Smooth muscle cell (in vitro differentiated cells): ENCODE data around the gene IRX2. TPM values are rescaled to one million over a fixed set of nuclear protein-coding genes. Genes with fewer than 3 reads are reported as not detected.

Experiments
- DNase-seq: peaks from one replicate; lab custom pipeline; 2025; ENCODE audit not compliant: unreplicated experiment; lab: John Stamatoyannopoulos, UW
- H2AFZ ChIP-seq: fragments of 200-600 bp; sonication (generic); 2 replicates; pipeline ENCODE4 v1.6.0; 2016; ENCODE audit warnings: antibody characterized with exemption, low read depth, mild to moderate bottlenecking
- H3F3A ChIP-seq: fragments of 200-600 bp; sonication (generic); 2 replicates; pipeline ENCODE4 v1.6.0; 2017; ENCODE audit warnings: antibody characterized with exemption, low read depth
- H3K27ac ChIP-seq: fragments of 200-600 bp; sonication (generic); 2 replicates; pipeline ENCODE4 v1.5.1; 2016; ENCODE audit warnings: low read depth, mild to moderate bottlenecking
- H3K27me3 ChIP-seq: fragments of 200-600 bp; sonication (generic); 2 replicates; pipeline ENCODE4 v1.6.1; 2016; ENCODE audit warnings: low read depth, mild to moderate bottlenecking
- H3K36me3 ChIP-seq: fragments of 200-600 bp; sonication (generic); 2 replicates; pipeline ENCODE4 v1.5.1; 2016; ENCODE audit warnings: low read depth
- H3K4me1 ChIP-seq: fragments of 200-600 bp; sonication (generic); 2 replicates; pipeline ENCODE4 v1.5.1; 2016; ENCODE audit warnings: low read depth
- H3K4me2 ChIP-seq: fragments of 200-600 bp; sonication (generic); 2 replicates; pipeline ENCODE4 v1.6.0; 2016; ENCODE audit warnings: mild to moderate bottlenecking
- H3K4me3 ChIP-seq: fragments of 200-600 bp; sonication (generic); 2 replicates; pipeline ENCODE4 v1.5.1; 2016; ENCODE audit warnings: mild to moderate bottlenecking
- H3K79me2 ChIP-seq: fragments of 200-600 bp; sonication (generic); 2 replicates; pipeline ENCODE4 v1.6.0; 2016; ENCODE audit warnings: low read depth, mild to moderate bottlenecking
- H3K9ac ChIP-seq: fragments of 200-600 bp; sonication (generic); 2 replicates; pipeline ENCODE4 v1.6.0; 2016; ENCODE audit warnings: low read depth
- H3K9me3 ChIP-seq: fragments of 200-600 bp; sonication (generic); replicated peaks from 2 replicates; pipeline ENCODE4 v1.5.1; 2016; ENCODE audit warnings: low read depth
- H4K20me1 ChIP-seq: fragments of 200-600 bp; sonication (generic); 2 replicates; pipeline ENCODE4 v1.6.0; 2016; ENCODE audit warnings: low read depth
- WGBS: methylation state at CpG from one replicate; pipeline ENCODE4 v1.1.7; 2016; ENCODE audit warnings: low lambda C conversion rate; 5-methylcytosine and 5-hydroxymethylcytosine counted together
- polyA plus RNA-seq: library from polyadenylated mRNA; unstranded; fragments of >200 nt; fragmentation: Nextera tagmentation; extraction: Ambion mirVana; gene quantifications from 2 replicates; pipeline ENCODE4 v1.2.1, GENCODE V29; 2016
- total RNA-seq: library from RNA; depleted of rRNA; stranded (reverse); fragments of >200 nt; gene quantifications from 2 replicates; pipeline ENCODE4 v1.2.3, GENCODE V29; 2014
- TF ChIP-seq, protein P1 (sequence below): fragments of 200-600 bp; sonication (generic); IDR thresholded peaks from 2 replicates; pipeline ENCODE4 v1.5.1; 2017; ENCODE audit warnings: borderline replicate concordance, mild to moderate bottlenecking, antibody characterized with exemption; ENCODE audit not compliant: insufficient read depth, poor library complexity, severe bottlenecking

The IRX2 gene
- total and polyA plus RNA-seq, 2 experiments from 2014 or later, result 0.67 to 1.1 TPM

DNA sequence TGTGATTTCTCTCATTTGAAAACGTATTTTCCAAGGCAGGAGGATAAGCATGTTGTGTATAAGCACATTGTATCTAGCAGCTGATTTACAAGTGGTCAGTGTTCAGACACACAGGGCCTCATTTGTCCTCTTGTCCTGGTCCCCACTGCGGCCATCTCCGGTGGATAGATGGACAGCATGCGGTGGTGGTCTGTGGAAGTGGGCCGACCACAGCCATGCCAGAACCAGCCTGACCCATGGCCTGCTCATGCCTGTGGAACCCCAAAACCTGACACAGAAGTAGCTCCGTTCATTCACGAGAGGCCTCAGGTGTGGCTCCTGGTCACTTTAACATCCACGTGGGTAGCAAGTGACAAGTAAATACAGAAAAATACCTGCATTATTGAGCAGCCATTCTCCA, 14.6 kb downstream of the IRX2 start:
- TF ChIP-seq, protein P1, sequence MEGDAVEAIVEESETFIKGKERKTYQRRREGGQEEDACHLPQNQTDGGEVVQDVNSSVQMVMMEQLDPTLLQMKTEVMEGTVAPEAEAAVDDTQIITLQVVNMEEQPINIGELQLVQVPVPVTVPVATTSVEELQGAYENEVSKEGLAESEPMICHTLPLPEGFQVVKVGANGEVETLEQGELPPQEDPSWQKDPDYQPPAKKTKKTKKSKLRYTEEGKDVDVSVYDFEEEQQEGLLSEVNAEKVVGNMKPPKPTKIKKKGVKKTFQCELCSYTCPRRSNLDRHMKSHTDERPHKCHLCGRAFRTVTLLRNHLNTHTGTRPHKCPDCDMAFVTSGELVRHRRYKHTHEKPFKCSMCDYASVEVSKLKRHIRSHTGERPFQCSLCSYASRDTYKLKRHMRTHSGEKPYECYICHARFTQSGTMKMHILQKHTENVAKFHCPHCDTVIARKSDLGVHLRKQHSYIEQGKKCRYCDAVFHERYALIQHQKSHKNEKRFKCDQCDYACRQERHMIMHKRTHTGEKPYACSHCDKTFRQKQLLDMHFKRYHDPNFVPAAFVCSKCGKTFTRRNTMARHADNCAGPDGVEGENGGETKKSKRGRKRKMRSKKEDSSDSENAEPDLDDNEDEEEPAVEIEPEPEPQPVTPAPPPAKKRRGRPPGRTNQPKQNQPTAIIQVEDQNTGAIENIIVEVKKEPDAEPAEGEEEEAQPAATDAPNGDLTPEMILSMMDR, result no peak
- no peak overlapping the region for H3K4me3 ChIP-seq

DNA sequence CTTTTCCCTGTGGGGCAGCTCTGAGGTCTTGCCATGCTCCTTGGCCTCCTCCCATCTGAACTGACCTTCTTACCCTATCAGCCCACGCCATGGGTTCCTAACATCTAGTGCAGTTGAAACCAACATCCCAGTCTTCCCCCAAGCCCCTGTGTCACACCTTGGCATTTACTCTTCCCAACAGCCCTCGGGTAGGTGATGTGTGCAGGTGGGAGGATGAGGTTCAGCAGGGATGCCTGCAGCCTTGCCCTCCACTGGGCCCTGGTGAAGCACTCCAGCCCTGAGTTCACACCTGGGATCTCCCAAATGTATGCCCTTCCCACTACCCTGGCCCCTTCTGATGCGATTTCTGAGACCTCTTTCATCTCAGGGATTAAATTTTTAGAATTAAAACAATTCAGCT, 15.5 kb downstream of the IRX2 start:
- no peaks in the 10 kb centered on the region for H4K20me1 ChIP-seq
- H3K36me3 ChIP-seq, result no peaks in the 10 kb centered on the region
- no peak overlapping the region for H3K4me2 ChIP-seq
- 71% methylated on average over 3 of the region's 3 CpGs for WGBS
- H3K4me3 ChIP-seq, result no peak overlapping the region
- H3K9me3 ChIP-seq, result no peaks in the 10 kb centered on the region
- H3F3A ChIP-seq, result no peaks in the 10 kb centered on the region
- H3K9ac ChIP-seq, result no peak overlapping the region
- TF ChIP-seq, protein P1, result no peak
- peaks cover 93% of the 10 kb centered on the region for H3K27me3 ChIP-seq
- DNase-seq, result no peak
- no peak overlapping the region for H2AFZ ChIP-seq
- no peaks in the 10 kb centered on the region for H3K79me2 ChIP-seq
- H3K27ac ChIP-seq, result no peak overlapping the region
- no peaks in the 10 kb centered on the region for H3K4me1 ChIP-seq

More for the DNA sequence above, 14.6 kb downstream of the IRX2 start:
- no peaks in the 10 kb centered on the region for H4K20me1 ChIP-seq
- no peak overlapping the region for H3K4me2 ChIP-seq
- no peak for DNase-seq
- H3K36me3 ChIP-seq, result no peaks in the 10 kb centered on the region
- no peaks in the 10 kb centered on the region for H3F3A ChIP-seq
- no peak overlapping the region for H2AFZ ChIP-seq
- H3K9ac ChIP-seq, result no peak overlapping the region
- WGBS, result 88% methylated on average over 8 of the region's 8 CpGs
- no peaks in the 10 kb centered on the region for H3K4me1 ChIP-seq
- no peaks in the 10 kb centered on the region for H3K79me2 ChIP-seq
- peaks cover 100% of the 10 kb centered on the region for H3K27me3 ChIP-seq
- no peaks in the 10 kb centered on the region for H3K9me3 ChIP-seq
- no peak overlapping the region for H3K27ac ChIP-seq

DNA sequence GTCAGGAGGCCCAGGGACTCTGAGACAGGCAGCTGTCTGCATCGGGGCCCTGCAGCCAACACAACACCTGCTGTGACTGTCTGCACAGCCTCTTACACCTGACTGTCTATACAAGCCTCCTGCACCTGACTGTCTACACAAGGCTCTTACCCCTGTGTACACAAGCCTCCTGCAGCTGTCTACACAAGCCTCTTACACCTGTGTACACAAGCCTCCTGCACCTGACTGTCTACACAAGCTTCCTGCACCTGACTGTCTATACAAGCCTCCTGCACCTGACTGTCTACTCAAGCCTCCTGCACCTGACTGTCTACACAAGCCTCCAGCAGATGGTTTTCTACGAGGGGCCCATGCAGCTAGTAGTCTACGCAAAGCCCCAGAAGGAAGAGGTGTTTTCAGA, 18.6 kb downstream of the IRX2 start:
- no peaks in the 10 kb centered on the region for H3F3A ChIP-seq
- H3K4me2 ChIP-seq, result no peak overlapping the region
- H2AFZ ChIP-seq, result no peak overlapping the region
- H4K20me1 ChIP-seq, result no peaks in the 10 kb centered on the region
- no peak overlapping the region for H3K9ac ChIP-seq
- H3K9me3 ChIP-seq, result no peaks in the 10 kb centered on the region
- no peak overlapping the region for H3K27ac ChIP-seq
- no peaks in the 10 kb centered on the region for H3K4me1 ChIP-seq
- peaks cover 85% of the 10 kb centered on the region for H3K27me3 ChIP-seq
- DNase-seq, result no peak
- H3K79me2 ChIP-seq, result no peaks in the 10 kb centered on the region
- WGBS, result 45% methylated on average over 2 of the region's 3 CpGs
- no peaks in the 10 kb centered on the region for H3K36me3 ChIP-seq
- H3K4me3 ChIP-seq, result no peak overlapping the region
- TF ChIP-seq, protein P1, result no peak

DNA sequence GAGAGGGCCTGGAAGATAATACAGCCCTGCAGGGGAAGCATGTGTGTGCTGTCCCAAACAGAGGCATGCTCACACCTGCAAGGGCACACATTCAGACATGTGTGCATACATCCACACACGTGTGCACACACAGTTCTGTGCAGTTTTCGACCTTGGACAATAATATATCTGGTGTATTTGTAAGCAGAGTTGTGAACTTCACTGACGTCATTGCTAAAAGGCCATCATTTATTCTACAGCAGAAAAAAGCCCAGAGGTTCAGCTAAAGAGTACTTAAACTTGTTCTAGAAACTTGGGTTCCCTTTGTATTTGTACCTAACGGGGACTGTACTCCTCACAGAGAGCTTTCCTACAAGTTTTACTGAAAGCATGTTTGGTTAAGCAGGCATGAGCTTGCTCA, 19.5 kb downstream of the IRX2 start:
- no peak overlapping the region for H3K27ac ChIP-seq
- H3K9ac ChIP-seq, result no peak overlapping the region
- H3K4me3 ChIP-seq, result no peak overlapping the region
- no peak overlapping the region for H2AFZ ChIP-seq
- H3K79me2 ChIP-seq, result no peaks in the 10 kb centered on the region
- WGBS, result 78% methylated on average over 4 of the region's 4 CpGs
- H3K36me3 ChIP-seq, result no peaks in the 10 kb centered on the region
- H3K4me1 ChIP-seq, result no peaks in the 10 kb centered on the region
- peaks cover 84% of the 10 kb centered on the region for H3K27me3 ChIP-seq
- no peaks in the 10 kb centered on the region for H4K20me1 ChIP-seq
- H3F3A ChIP-seq, result no peaks in the 10 kb centered on the region
- TF ChIP-seq, protein P1, result no peak
- H3K9me3 ChIP-seq, result no peaks in the 10 kb centered on the region
- H3K4me2 ChIP-seq, result no peak overlapping the region
- no peak for DNase-seq
